Medulla oblongata (tissue), 1 donor: ENCODE data around the gene EFCAB9.

Experiments used
- DNase-seq: peaks from one replicate; pipeline ENCODE4 v3.0.0-alpha.2; 2015; ENCODE audit errors: extremely low spot score

Gene EFCAB9

DNA sequence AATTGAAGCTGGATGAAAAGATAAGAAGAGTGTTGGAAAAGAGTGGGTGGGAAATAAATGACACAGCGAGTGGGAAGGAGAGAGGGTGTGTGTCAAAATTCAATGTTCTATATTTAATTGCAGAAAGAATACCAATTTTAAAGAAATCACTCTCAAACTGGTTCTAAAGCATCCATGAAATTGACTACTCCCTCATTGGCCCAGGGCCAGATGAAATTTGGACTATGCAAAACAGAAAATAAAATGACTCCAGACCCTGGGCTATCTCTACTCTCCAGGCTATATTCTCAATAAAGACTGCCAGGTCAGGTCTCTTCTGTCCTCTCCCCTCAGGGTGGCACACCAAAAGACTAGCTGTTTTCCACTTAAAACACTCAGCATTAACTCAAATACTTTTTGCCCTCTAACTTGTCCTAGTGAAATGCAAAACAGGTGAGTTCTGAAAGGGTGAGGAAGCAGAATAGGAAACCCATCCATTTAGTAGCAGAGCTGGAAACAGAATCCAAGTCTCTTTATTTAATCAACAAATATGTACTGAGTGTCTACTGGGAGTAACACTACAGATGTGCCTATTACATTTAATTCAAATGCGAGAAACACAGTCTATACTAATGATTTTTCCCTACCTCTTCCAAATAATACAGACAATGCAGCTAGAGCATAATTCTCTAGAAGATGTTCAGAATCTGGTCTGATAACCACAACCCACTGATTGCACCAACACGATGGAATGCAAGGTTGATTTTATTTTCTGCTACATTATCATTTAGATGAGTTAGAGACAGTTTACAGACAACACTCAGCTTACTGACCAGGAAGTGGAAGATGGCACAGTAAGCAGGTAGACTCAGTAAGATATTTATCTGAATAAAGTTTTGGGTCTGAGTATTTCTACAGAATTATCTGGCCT lies 42.1 kb downstream of the EFCAB9 start:
- no peak for DNase-seq

DNA sequence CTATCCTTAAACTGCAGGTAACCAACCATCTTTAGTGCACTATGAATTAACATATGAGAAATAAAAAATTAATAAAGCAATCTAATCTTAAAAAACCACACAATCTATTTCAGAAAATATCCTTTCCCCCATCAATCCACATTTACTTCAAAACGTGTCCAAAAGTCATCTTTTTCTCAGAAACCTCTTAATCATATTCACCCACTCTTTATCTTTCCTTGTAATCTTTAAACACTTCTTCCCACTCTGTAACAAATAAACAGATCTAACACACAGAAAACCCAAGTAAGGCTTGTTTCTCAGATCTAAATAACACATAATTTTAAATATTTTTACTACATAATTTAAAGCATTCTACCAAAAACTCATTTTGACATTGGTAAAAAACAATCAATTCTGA lies 44.4 kb downstream of the EFCAB9 start:
- no peak for DNase-seq

DNA sequence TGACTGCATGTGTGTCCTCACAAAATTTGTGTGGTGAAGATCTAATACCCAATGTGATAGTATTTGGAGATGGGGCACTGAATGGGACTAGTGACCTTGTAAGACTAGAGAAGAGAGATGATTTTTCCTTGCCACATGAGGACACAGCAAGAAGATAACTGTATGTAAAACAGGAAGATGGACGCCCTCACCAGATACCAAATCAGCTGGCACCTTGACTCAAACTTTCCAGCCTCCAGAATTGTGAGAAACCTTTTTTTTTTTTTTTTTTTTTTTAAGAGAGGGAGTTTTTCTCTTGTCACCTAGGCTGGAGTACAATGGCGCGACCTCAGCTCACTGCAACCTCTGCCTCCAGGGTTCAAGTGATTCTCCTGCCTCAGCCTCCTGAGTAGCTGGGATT lies 49.3 kb downstream of the EFCAB9 start:
- DNase-seq, result no peak

DNA sequence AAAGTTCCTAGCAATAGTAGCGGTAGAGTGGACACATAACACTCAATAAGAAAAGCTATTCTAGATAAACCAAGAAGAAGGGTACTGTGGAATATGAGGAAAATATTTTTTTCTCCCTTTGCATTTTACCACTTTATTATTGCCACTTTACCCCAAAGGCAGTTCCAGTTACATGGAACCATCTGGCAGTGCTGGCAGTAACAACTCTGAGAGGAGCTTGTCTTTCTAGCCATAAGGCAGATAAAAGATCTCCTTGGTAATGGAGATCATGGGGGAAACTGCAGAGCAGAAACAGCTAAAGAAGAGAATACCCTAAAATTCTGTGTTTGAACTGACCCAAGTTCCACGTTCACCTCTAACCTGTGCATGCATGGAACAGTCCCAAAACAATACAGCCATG lies 51.1 kb downstream of the EFCAB9 start:
- no peak for DNase-seq

DNA sequence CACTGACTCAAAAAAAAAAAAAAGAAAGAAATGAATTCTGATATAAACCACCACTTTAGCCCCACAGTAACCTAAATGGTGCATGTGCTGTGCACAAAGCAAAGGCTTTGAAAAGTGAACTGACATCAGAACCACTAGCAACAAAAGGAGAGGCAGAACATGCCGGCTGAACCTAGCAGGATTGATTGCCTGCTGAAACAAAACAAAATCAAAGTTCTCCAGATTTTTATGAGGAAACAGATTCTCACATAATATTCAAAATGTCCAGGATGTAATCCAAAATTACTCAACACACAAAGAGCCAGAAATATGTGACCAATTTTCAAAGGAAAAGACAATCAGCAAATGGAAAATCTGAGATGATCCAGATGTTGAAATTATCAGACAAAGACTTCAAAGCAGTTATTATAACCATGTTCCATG lies 51.7 kb downstream of the EFCAB9 start:
- DNase-seq, result no peak

DNA sequence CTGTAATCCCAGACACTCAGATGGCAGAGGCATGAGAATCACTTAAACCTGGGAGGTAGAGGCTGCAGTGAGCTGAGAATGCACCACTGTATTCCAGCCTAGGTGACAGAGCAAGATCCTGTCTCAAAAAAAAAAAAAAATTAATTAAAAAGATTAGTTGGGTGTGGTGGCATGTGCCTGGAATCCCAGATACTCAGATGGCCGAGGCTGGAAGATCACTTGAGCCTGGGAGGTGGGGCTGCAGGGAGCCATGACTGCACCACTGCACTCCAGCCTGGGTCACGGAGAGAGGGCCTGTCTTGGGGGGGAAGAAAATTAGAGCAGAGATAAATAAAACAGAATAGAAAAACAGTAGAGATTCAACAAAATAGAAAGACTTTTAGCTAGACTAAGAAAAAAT lies 54.7 kb downstream of the EFCAB9 start:
- DNase-seq, result no peak

DNA sequence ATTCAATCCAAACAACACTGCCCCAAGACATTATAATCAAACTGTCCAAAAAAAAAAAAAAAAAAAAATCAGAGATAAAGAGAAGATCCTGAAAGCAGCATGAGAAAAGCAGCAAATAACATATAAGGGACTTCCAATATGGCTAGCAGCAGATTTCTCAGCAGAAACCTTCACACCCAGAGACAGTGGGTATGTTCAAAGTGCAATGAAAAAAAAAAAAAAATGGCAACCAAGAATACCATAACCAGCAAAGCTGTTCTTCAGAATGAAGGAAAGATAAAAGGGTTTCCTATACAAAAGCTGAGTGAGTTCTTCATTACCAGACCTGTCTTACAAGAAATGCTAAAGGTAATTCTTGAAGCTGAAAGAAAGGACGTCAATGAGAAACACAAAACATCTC lies 57.4 kb downstream of the EFCAB9 start:
- DNase-seq, result no peak

DNA sequence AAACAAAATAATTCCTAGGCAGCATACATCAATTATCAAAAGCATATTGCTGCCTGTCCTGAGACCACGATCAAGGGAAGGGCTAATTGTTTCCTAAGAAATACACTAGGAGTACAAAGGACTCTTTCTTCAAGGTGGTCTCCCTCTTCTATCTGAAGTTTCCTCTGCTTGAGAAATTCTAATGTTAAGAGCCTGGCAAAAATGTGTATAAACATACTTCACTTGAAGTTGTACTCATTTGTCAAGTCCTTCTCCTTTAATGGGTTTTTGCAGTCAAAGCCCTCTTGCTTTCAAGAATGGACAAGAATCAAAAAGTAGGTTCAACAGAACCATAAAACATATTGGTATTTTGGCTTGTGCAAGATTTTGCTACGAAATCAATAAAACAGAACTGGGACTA lies 58.5 kb downstream of the EFCAB9 start:
- DNase-seq, result no peak
